GM19351 (cell line): ENCODE data around the gene HK2.
"Not testable (repeated sequence)": the region's sequence is repeated elsewhere in the genome, so short reads cannot be mapped to it uniquely, and the experiment has no call there.

Source experiments
- ATAC-seq: cut with Tn5 transposase; IDR thresholded peaks from one replicate; pipeline ENCODE4 v1.9.1; 2021; ENCODE audit warnings: mild to moderate bottlenecking, moderate library complexity; ENCODE audit not compliant: unreplicated experiment

HK2 gene

DNA sequence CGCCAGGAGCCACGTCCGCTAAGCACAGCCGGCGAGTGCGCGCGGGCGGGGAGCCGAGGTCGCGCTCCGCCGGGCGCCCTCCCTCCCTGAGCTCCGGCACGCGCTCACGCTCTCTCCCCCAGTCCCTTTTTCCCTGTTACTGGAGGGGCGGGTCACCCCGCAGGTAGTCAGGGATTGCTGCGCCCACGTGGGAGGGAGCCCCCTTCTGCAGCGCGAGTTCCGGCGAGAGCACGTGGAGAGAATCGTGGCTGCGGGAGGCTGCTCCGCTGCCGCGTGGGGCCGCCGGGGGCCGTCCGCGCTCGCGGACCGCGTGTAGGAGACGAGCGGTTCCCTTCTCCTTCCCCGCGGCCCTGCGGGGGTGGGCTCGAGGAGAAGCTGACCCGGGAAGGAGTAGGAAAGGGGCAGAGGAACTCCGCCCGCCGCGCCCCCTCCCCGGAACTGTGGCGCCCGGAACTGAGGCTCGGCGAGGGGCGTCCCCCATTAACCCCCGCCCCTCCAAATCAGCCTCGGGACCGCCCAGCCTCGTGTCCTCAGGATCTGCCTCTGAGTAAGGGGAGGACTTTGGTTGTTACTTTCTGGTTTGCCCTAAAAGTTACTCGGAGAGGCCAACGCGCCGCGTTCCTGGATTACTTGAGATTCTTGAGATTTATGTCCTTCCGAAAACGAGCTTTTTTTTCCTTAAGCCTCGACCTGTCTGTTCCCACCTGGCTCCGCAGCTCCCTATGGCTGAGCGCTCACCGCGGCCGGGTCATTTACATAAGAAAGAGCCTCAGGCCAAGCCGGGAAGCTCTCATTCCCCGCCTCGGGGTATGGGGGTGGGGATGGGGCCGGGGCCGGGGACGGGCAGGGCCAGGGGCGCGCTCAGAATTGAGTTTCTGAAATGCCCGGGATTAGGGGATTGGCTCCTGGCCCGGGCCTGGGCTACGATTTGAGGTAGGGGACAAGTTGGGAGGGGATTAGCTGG is 1.1 kb downstream of the HK2 start:
- ATAC-seq: peak; percentile 47

- ATAC-seq: no peak
Measured at GRCh38 chr2:74835831-74836674, 2.1 kb downstream of the HK2 start.

- ATAC-seq: no peak
Measured at GRCh38 chr2:74836675-74837401, 2.9 kb downstream of the HK2 start.

- no peak for ATAC-seq
Measured at GRCh38 chr2:74841641-74842040, 7.7 kb downstream of the HK2 start.

DNA sequence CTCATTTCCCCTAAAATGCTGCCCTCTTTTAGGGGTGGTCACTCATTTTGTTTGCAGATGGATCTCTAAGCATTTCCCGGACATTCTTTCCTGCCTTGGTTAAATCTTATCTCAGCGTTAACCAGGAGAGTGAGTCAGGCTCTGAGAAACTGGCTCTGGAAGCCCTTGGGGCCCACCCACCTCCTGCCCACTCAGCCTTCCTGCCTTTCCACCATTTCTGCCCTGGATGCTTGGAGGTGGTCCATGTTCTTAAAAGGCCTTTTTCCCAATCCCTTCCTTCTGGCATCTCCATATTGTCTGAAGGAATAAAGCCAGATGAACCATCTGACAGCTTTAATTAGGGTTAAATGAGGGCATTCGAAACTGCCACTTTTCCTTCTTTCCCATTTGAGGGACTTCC is 9.5 kb downstream of the HK2 start:
- no peak for ATAC-seq

GRCh38 chr2:74843899-74844298 is 10.0 kb downstream of the HK2 start:
- peak; percentile 90 for ATAC-seq

GRCh38 chr2:74844752-74845151 is 10.8 kb downstream of the HK2 start:
- ATAC-seq: no peak

- ATAC-seq: no peak
Measured at GRCh38 chr2:74845217-74845751, 11.4 kb downstream of the HK2 start.

DNA sequence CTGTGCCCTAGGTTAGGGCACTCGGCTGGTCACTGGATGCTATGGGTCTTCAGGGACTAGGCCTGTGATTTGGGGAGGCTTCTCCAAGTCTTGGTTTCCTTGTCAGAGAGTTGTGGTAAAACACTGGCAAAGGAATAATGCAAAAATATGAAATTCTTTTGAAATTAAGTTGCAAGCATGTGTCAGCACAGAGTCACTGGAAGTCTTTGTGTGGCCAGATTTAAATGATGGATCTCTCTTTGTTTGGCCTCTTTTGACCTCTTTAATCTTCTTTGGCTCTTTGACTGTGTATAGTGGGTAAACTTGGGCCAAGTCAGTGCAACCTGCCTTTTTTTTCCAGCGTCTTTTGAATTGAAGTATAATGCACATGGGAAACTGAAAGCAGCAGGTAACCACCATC is 12.1 kb downstream of the HK2 start:
- no peak for ATAC-seq

DNA sequence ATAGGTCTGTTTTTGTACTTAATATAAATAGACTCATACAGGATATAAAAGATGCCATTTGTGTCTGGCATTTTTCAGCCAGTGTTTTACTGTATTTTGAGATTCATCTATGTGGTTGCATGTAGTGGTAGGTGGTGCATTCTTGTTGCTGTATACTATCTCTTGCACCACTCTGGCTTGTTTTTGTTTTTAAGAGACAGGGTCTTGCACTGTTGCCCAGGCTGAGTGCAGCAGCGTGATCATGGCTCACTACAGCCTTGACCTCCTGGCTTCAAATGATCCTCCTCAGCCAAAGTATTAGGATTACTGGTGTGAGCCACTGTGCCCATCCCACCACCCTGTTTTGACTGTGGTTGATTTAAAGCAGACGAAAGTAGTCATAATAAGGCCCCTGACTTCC is 12.6 kb downstream of the HK2 start:
- ATAC-seq: no peak

DNA sequence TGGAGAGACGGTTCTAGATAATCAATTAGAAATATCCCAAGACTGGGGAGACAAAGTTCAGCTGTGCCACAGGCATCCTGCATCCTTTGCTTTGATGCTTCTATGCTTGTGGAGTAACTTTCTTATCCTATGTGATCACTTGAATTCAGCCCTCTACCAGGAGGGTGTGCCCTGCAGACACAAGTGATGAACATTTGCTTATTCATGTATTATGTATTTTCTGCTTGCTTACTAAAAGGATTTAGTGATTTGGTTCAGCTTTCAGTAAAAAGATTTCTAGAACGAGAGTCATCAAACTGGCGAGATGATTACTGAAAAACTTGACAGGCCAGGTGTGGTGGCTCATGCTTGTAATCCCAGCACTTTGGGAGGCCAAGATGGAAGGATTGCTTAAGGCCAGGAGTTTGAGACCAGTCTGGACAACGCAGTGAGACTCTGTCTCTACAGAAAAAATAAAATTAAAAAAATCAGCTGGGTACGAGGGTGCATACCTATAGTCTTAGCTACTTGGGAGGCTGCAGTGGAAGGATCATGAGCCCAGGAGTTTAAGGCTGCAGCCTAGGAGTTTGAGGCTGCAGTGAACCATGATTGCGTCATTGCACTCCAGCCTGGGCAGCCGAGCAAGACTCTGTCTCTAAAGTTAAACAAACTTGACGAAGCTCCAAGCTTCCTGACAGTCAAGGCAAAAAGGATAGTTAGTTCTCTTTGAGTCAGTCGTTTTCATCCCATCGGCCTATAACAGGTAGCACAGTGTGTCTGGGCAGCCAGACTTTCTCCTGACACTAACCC is 13.3 kb downstream of the HK2 start:
- ATAC-seq: no peak

GRCh38 chr2:74849228-74849892 is 15.4 kb downstream of the HK2 start:
- ATAC-seq: peak; percentile 93

GRCh38 chr2:74850496-74851190 is 16.7 kb downstream of the HK2 start:
- ATAC-seq: no peak

GRCh38 chr2:74851191-74851566 is 17.3 kb downstream of the HK2 start:
- ATAC-seq: no peak

DNA sequence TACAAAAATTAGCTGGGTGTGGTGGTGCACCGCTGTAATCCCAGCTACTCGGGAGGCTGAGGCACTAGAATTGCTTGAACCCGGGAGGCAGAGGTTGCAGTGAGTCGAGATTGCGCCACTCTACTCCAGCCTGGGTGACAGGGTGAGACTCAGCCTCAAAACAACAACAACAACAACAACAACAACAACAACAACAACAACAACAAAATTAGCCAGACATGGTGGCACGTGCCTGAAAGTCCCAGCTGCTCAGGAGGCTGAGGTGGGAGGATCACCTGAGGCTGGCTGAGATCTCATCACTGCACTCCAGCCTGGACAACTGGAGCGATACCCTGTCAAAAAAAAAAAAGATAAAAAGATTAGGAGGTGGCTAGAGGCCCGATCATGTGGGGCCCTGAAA is 19.4 kb downstream of the HK2 start:
- not testable (repeated sequence) for ATAC-seq

DNA sequence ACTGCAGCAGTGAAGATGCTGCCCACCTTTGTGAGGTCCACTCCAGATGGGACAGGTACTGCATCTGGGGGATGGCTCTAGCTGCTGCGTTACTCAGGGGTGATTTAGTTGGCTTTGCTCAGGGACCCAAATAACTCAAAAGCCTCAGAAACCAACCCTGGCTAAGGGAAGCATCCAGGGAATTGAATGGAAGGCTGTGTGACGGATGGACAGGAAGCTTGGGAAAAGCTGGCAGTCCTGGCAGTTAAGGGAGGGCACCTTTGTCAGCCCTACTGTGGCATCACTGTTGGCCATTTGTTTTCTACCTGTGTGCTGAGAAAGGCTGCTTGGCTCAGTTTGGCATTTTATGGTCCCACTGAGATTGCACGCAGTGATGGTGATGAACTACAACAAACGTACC is 20.5 kb downstream of the HK2 start:
- no peak for ATAC-seq

GRCh38 chr2:74855114-74855707 is 21.3 kb downstream of the HK2 start:
- not testable (repeated sequence) for ATAC-seq

GRCh38 chr2:74856004-74856578 is 22.2 kb downstream of the HK2 start:
- no peak for ATAC-seq
